Neutrophil (primary cell): ENCODE results near the gene ZNF740.
A peak's percentile ranks its signal among the peaks of the same experiment; 100 is the strongest.

Source experiments
- H3K27ac ChIP-seq: fragments of 200-600 bp; sonication (generic); 2 replicates; pipeline ENCODE4 v1.5.1; 2016; ENCODE audit warnings: mild to moderate bottlenecking, moderate library complexity
- H3K27me3 ChIP-seq: fragments of 200-600 bp; sonication (generic); 2 replicates; pipeline ENCODE4 v1.6.0; 2016; ENCODE audit warnings: mild to moderate bottlenecking
- H3K36me3 ChIP-seq: fragments of 200-600 bp; sonication (generic); 2 replicates; pipeline ENCODE4 v1.5.1; 2017
- H3K4me1 ChIP-seq, 2 experiments: fragments of 200-600 bp in 1 of 2; sonication (generic) in 1 of 2; 1 replicate in 1 of 2; 2 replicates in 1 of 2; pipeline versions ENCODE4 v1.5.1 to v1.6.1; 2013 to 2016; ENCODE audit warnings: low read depth in 1 of 2, low read length in 1 of 2, mild to moderate bottlenecking in 1 of 2, moderate library complexity in 1 of 2; ENCODE audit not compliant: control insufficient read depth in 1 of 2, insufficient read depth in 1 of 2
- H3K4me3 ChIP-seq, 2 experiments: fragments of 200-600 bp in 1 of 2; sonication (generic) in 1 of 2; 1 replicate in 1 of 2; 2 replicates in 1 of 2; pipeline ENCODE4 v1.5.1; 2013 to 2016; ENCODE audit warnings: low read depth in 1 of 2, low read length in 1 of 2, mild to moderate bottlenecking in 1 of 2, moderate library complexity in 1 of 2
- H3K9me3 ChIP-seq: fragments of 200-600 bp; sonication (generic); 2 replicates; pipeline ENCODE4 v1.5.1; 2016
- TF ChIP-seq, protein P1 (sequence below): fragments of 200-600 bp; sonication (generic); IDR thresholded peaks from 2 replicates; pipeline ENCODE4 v1.5.1; 2016; ENCODE audit warnings: antibody characterized with exemption

The ZNF740 gene

GRCh38 chr12:53147181-53147580, 33.3 kb upstream of the ZNF740 start:
- Histone ChIP-seq H3K36me3 (no peaks in the 10 kb centered on the region), H3K27me3 (no peaks in the 10 kb centered on the region), H3K27ac (no peak overlapping the region), H3K4me3 (no peak overlapping the region), H3K9me3 (no peaks in the 10 kb centered on the region), H3K4me1 (no peaks in the 10 kb centered on the region)
- TF ChIP-seq, protein P1, sequence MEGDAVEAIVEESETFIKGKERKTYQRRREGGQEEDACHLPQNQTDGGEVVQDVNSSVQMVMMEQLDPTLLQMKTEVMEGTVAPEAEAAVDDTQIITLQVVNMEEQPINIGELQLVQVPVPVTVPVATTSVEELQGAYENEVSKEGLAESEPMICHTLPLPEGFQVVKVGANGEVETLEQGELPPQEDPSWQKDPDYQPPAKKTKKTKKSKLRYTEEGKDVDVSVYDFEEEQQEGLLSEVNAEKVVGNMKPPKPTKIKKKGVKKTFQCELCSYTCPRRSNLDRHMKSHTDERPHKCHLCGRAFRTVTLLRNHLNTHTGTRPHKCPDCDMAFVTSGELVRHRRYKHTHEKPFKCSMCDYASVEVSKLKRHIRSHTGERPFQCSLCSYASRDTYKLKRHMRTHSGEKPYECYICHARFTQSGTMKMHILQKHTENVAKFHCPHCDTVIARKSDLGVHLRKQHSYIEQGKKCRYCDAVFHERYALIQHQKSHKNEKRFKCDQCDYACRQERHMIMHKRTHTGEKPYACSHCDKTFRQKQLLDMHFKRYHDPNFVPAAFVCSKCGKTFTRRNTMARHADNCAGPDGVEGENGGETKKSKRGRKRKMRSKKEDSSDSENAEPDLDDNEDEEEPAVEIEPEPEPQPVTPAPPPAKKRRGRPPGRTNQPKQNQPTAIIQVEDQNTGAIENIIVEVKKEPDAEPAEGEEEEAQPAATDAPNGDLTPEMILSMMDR: no peak

DNA sequence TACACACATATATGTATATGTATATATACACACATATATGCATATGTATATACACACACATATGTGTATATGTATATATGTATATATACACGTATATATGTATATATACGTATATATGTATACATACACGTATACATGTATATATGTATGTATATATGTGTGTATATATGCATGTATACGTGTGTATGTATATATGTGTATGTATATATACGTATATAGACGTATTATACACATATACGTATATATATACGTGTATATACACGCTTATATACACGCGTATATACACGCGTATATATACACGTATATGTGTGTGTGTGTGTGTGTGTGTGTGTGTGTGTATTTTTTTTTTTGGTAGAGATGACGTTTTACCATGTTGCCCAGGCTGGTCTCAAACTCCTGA, 32.9 kb upstream of the ZNF740 start:
- Histone ChIP-seq H3K27me3 (no peaks in the 10 kb centered on the region), H3K4me3 (no peak overlapping the region), H3K36me3 (no peaks in the 10 kb centered on the region), H3K9me3 (no peaks in the 10 kb centered on the region), H3K27ac (no peak overlapping the region), H3K4me1 (no peaks in the 10 kb centered on the region)
- TF ChIP-seq, protein P1: no peak

DNA sequence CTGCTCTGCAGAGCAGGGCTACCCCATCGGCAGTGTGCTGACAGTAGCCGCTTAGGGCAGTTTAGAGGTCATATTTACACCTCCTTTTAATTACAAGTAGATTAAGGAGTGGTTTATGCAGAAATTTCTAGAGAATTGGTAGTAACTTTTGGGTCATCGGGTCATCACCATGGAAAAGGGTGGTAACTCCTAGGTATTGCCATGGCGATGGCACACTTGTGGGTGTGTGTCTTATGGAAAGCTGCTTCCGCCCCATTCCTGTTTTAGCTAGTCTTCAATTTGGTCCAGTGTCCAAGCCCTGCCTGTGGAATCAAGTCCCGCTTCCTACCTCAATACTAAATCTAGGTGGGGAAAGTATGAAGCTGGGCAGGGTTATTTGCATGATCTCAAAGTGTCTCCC, 29.5 kb upstream of the ZNF740 start:
- Histone ChIP-seq H3K9me3 (no peaks in the 10 kb centered on the region), H3K4me1 (no peaks in the 10 kb centered on the region), H3K4me3 (no peak overlapping the region), H3K27ac (no peak overlapping the region), H3K36me3 (no peaks in the 10 kb centered on the region), H3K27me3 (no peaks in the 10 kb centered on the region)
- TF ChIP-seq, protein P1: no peak

- no peak overlapping the region for H3K27ac ChIP-seq
- no peak overlapping the region for H3K4me3 ChIP-seq
- TF ChIP-seq, protein P1: no peak
- no peaks in the 10 kb centered on the region for H3K4me1 ChIP-seq
- H3K9me3 ChIP-seq: no peaks in the 10 kb centered on the region
- H3K27me3 ChIP-seq: no peaks in the 10 kb centered on the region
- H3K36me3 ChIP-seq: peaks cover 6% of the 10 kb centered on the region
These were observed 28.1 kb upstream of the ZNF740 start for GRCh38 chr12:53152390-53152789.

DNA sequence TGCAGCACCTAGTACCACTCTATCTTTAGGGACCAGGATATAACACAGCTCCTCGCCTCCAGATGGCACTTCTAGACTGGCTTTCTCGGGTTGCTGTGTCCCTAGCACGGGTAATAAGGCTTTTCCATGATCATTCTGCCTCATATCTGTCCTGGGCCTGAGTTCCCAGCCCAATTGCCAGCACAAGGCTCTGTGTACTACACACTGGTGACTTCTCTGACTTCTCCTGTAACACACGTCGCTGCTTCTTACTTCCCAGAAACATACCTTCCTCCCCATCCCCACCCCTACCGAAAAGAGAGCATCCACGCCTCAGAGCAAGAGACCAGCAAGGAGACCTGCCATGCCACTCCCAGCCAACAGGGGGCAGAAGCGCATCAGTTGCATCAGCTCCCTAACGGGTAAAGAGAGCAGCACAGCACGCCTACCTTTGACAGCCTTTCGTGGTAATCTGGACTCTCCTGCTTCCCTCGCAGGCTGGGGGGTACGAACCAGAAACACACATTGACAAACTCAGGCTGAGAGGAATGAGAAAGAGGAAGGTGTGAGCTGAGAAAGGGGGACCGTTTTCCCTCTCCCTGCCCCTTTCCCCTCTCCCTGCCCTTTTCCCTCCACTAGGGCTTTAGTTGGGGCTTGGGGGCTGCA, 21.2 kb upstream of the ZNF740 start:
- peaks cover 38% of the 10 kb centered on the region for H3K36me3 ChIP-seq
- no peaks in the 10 kb centered on the region for H3K4me1 ChIP-seq
- no peaks in the 10 kb centered on the region for H3K27me3 ChIP-seq
- no peaks in the 10 kb centered on the region for H3K9me3 ChIP-seq
- H3K27ac ChIP-seq: no peak overlapping the region
- H3K4me3 ChIP-seq: no peak overlapping the region
- TF ChIP-seq, protein P1: peak; percentile 95
